ENCODE measurements around the gene NAA40. TPM values are rescaled to one million over a fixed set of nuclear protein-coding genes. Genes with fewer than 3 reads are reported as not detected.

Gene NAA40
- total RNA-seq, 4 donors from 2014 or later = 3.0 to 10.2 (median 6.1) TPM

DNA sequence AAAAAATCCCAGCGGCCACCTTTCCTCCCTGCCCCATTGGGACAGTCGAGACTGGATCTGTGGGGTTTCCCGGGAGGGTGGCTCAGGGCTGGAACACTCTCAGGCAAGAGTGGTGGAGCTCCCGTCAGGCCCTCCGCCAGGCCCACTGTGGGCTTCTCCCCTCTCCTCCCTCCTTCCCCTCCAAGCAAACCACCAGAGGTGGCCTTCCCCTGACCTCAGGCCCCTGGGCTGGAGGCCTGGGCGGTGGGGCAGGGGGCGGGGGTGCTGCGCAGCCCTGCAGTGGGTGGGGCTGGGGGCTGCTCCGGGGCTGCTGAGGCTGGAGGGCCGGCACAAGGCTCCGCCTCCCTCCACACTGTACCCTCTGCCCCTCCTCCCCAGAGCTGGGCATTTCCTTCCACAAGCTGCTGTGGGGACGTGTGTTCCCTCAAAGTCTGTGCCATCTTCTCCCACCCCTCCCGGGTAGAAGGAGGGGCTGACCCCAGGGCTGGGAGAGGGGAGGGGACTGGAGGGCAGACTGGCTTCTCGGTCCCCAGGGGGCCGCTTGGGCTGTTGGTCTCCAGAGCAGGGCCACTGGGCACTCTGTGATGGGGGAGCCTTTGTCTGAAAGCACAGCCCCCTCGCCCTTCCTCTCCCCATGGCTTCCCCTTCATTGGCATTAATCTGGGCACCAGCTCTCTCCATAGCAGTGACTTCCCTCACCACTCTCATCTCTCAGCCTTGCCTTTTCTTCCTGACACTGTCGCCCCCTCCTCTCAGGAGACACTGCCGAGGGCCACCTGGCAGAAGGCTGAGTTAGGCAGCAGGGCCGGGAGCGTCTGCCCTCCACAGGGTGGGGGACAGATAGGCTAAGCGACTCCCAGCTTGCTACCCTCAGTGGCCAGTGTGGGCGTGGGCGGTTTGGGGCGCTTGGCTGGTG is 29.0 kb upstream of the NAA40 start:
- 74 to 79% methylated on average over 21 to 24 of the region's 24 CpGs for WGBS, 2 donors
- no peak for DNase-seq (ENCODE audit: low spot score in 2 of 2)

DNA sequence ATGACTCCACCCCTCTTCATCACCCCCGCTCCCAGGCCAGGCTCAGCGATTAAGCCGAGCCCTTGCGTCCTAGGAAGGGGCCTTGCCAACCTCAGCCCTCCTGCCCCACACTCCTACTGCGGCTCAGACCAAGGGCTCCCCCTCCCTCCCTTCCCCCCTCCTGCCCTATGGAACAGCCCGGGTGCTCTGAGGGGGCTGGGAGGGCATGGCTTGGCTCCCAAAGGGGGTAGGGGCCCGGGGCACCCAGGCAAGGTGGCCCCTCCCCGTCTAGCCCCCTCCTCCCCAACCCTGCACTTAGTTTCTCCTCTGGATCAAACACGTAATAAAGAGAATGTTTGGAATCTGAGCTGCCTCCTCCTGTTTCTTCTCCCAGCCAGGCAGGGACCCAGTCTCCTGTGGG is 28.1 kb upstream of the NAA40 start:
- WGBS, 2 donors = 64 to 70% methylated on average over 9 of the region's 9 CpGs
- intact Hi-C loops (cut with DNase I; ENCODE audit: low total_unique reads) = no loop called here
- TF ChIP-seq, protein P1, sequence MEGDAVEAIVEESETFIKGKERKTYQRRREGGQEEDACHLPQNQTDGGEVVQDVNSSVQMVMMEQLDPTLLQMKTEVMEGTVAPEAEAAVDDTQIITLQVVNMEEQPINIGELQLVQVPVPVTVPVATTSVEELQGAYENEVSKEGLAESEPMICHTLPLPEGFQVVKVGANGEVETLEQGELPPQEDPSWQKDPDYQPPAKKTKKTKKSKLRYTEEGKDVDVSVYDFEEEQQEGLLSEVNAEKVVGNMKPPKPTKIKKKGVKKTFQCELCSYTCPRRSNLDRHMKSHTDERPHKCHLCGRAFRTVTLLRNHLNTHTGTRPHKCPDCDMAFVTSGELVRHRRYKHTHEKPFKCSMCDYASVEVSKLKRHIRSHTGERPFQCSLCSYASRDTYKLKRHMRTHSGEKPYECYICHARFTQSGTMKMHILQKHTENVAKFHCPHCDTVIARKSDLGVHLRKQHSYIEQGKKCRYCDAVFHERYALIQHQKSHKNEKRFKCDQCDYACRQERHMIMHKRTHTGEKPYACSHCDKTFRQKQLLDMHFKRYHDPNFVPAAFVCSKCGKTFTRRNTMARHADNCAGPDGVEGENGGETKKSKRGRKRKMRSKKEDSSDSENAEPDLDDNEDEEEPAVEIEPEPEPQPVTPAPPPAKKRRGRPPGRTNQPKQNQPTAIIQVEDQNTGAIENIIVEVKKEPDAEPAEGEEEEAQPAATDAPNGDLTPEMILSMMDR (IDR thresholded peaks at IDR 0.05) = no peak
- no peak for TF ChIP-seq POLR2A (IDR thresholded peaks at IDR 0.05)

More for the DNA sequence above, 29.0 kb upstream of the NAA40 start:
- no peak for TF ChIP-seq POLR2A (IDR thresholded peaks at IDR 0.05)
- TF ChIP-seq, protein P1 (IDR thresholded peaks at IDR 0.05) = no peak
- intact Hi-C loops (cut with DNase I; ENCODE audit: low total_unique reads) = no loop called here
- no peak overlapping the region for H3K4me3 ChIP-seq (ENCODE audit: low read depth, poor library complexity, severe bottlenecking)

DNA sequence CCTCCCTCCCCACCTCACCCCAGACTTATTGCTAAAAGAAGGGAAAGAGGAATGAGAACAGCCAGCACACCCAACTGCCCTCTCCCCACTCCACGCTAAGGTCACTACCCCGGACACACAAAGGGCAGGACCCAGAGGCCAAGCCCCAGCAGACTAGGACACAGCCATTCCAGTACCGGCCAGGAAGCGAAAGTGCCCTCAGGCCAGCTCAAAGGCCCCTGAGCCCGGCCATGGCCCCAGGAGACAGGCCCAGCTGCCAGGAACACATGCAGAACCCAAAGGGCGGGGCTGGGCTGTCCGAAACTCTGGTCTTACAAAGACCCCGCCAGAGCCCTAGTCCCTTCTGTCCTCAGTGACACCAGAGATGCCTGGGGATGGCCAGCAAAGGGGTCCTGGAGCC is 27.4 kb upstream of the NAA40 start:
- H3K4me3 ChIP-seq (ENCODE audit: low read depth, poor library complexity, severe bottlenecking) = no peak overlapping the region
- intact Hi-C loops (cut with DNase I; ENCODE audit: low total_unique reads) = no loop called here
- WGBS, 2 donors = 59 to 74% methylated on average over 8 of the region's 8 CpGs
- no peak for DNase-seq (ENCODE audit: low spot score in 2 of 2)
- TF ChIP-seq POLR2A (IDR thresholded peaks at IDR 0.05) = no peak
- TF ChIP-seq, protein P1 (IDR thresholded peaks at IDR 0.05) = no peak

More for the DNA sequence above, 28.1 kb upstream of the NAA40 start:
- no peak overlapping the region for H3K4me3 ChIP-seq (ENCODE audit: low read depth, poor library complexity, severe bottlenecking)
- no peak for DNase-seq (ENCODE audit: low spot score in 2 of 2)

DNA sequence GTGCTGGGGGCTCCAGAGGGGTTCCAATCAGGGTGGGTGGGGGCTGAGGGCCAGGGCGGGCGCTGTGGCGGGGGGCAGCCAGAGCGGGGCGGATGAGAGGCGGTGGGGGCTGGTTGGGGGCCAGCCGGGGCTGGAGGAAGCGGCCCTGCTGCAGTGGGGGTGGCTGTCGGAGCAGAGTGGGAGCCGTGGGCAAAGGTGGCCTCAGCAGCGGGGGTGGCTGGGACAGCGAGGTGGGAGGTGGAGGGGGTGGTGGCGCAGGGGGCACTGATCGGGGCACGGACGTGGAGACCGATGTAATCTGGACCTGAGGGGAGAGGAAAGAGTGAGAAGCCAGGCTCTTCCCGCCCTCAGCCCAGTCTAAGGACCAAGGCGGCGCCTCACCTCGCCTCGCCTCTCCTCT is 26.9 kb upstream of the NAA40 start:
- WGBS, 2 donors = 82 to 83% methylated on average over 22 of the region's 22 CpGs
- DNase-seq (ENCODE audit: low spot score in 2 of 2) = no peak
- no peak overlapping the region for H3K4me3 ChIP-seq (ENCODE audit: low read depth, poor library complexity, severe bottlenecking)
- intact Hi-C loops (cut with DNase I; ENCODE audit: low total_unique reads) = no loop called here
- TF ChIP-seq POLR2A (IDR thresholded peaks at IDR 0.05) = no peak
- TF ChIP-seq, protein P1 (IDR thresholded peaks at IDR 0.05) = no peak

DNA sequence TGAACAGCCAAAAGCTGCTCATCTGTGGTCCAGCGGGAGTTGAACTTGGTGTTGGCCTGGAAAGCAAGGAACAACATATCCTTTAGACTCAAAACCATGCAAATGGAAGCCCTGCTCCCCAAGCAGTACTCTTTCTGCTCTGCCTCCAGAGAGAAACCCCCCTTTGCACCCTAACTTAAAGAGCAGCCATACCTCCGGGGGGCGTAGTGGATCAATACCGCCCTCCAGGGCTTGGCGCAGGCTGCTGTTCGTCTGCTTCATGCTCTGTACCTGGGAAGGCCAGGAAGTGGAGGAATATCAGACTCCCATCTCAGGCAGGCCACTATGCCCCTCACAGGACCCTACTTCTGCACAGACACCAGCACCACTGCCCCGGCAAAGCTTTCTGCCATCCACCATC is 26.1 kb upstream of the NAA40 start:
- WGBS, 2 donors = 83% methylated on average over 7 of the region's 7 CpGs
- H3K4me3 ChIP-seq (ENCODE audit: low read depth, poor library complexity, severe bottlenecking) = no peak overlapping the region
- intact Hi-C loops (cut with DNase I; ENCODE audit: low total_unique reads) = no loop called here
- DNase-seq (ENCODE audit: low spot score in 2 of 2) = no peak
- TF ChIP-seq, protein P1 (IDR thresholded peaks at IDR 0.05) = no peak
- no peak for TF ChIP-seq POLR2A (IDR thresholded peaks at IDR 0.05)
